ENCODE measurements around the gene MPHOSPH9. TPM values are rescaled to one million over a fixed set of nuclear protein-coding genes. Genes with fewer than 3 reads are reported as not detected.

The MPHOSPH9 gene
- total RNA-seq, 1 donor from 2014 or later, result 12.8 TPM

GRCh38 chr12:123131291-123131832 is 101.6 kb downstream of the MPHOSPH9 start:
- DNase-seq (ENCODE audit: low spot score), result no peak

- DNase-seq (ENCODE audit: low spot score), result no peak
These were observed 103.3 kb downstream of the MPHOSPH9 start for GRCh38 chr12:123129621-123130020.

GRCh38 chr12:123127182-123127495 is 105.8 kb downstream of the MPHOSPH9 start:
- no peak for DNase-seq (ENCODE audit: low spot score)

GRCh38 chr12:123126294-123127181 is 106.4 kb downstream of the MPHOSPH9 start:
- DNase-seq (ENCODE audit: low spot score), result no peak

- DNase-seq (ENCODE audit: low spot score), result no peak
These were observed 110.3 kb downstream of the MPHOSPH9 start for GRCh38 chr12:123122626-123123025.

GRCh38 chr12:123121670-123122069 is 111.3 kb downstream of the MPHOSPH9 start:
- DNase-seq (ENCODE audit: low spot score), result no peak

- DNase-seq (ENCODE audit: low spot score), result no peak
These were observed 112.3 kb downstream of the MPHOSPH9 start for GRCh38 chr12:123120452-123121166.

- no peak for DNase-seq (ENCODE audit: low spot score)
These were observed 113.1 kb downstream of the MPHOSPH9 start for GRCh38 chr12:123119808-123120207.

GRCh38 chr12:123118497-123118896 is 114.4 kb downstream of the MPHOSPH9 start:
- no peak for DNase-seq (ENCODE audit: low spot score)

GRCh38 chr12:123115409-123116121 is 117.4 kb downstream of the MPHOSPH9 start:
- no peak for DNase-seq (ENCODE audit: low spot score)

GRCh38 chr12:123114304-123115083 is 118.4 kb downstream of the MPHOSPH9 start:
- DNase-seq (ENCODE audit: low spot score), result no peak

- DNase-seq (ENCODE audit: low spot score), result no peak
These were observed 119.9 kb downstream of the MPHOSPH9 start for GRCh38 chr12:123113026-123113425.

GRCh38 chr12:123111498-123112165 is 121.3 kb downstream of the MPHOSPH9 start:
- DNase-seq (ENCODE audit: low spot score), result no peak

- DNase-seq (ENCODE audit: low spot score), result no peak
These were observed 123.6 kb downstream of the MPHOSPH9 start for GRCh38 chr12:123109319-123109772.

- no peak for DNase-seq (ENCODE audit: low spot score)
These were observed 124.3 kb downstream of the MPHOSPH9 start for GRCh38 chr12:123108682-123109066.

GRCh38 chr12:123107926-123108681 is 124.8 kb downstream of the MPHOSPH9 start:
- DNase-seq (ENCODE audit: low spot score), result no peak

GRCh38 chr12:123106640-123107359 is 126.1 kb downstream of the MPHOSPH9 start:
- no peak for DNase-seq (ENCODE audit: low spot score)

- no peak for DNase-seq (ENCODE audit: low spot score)
These were observed 127.6 kb downstream of the MPHOSPH9 start for GRCh38 chr12:123105211-123105826.

Data from mesenteric fat pad (tissue), 1 donor.